SK-N-SH (cell line): ENCODE measurements around the gene IGF2R. TPM values are rescaled to one million over a fixed set of nuclear protein-coding genes. Genes with fewer than 3 reads are reported as not detected.

Experiments
- CTCF ChIA-PET: fragments of 300-600, 350-600 bp; formaldehyde crosslinking; extraction: SDS; loops from one replicate; lab custom pipeline; 2021; lab: Yijun Ruan, JAX
- POLR2A ChIA-PET: fragments of 350-600 bp; sonication (Branson Sonifier 250); formaldehyde crosslinking; extraction: SDS; loops from one replicate; lab custom pipeline; 2020; ENCODE audit warnings: antibody characterized with exemption, inconsistent platforms; lab: Yijun Ruan, JAX
- DNase-seq: peaks from one replicate; pipeline ENCODE4 v3.0.0; 2012
- H2AFZ ChIP-seq: fragments of 200-600 bp; sonication (generic); 2 replicates; pipeline ENCODE4 v1.8.1; 2016; ENCODE audit warnings: antibody characterized with exemption, mild to moderate bottlenecking, low read depth
- H3F3A ChIP-seq: fragments of 200-600 bp; sonication (generic); replicated peaks from 2 replicates; pipeline ENCODE3; 2016; ENCODE audit warnings: antibody characterized with exemption, mild to moderate bottlenecking; ENCODE audit not compliant: insufficient read depth
- H3K27ac ChIP-seq, 2 experiments: fragments of 200-500 bp in 1 of 2; fragments of 200-600 bp in 1 of 2; sonication (Bioruptor generic) in 1 of 2; sonication (generic), shearing (Covaris generic) in 1 of 2; 2 replicates each; pipeline versions ENCODE4 v1.5.1 to v1.6.1; 2014 to 2016; ENCODE audit warnings: low read depth in 2 of 2, inconsistent platforms in 1 of 2, low read length in 1 of 2, mild to moderate bottlenecking in 1 of 2, mixed read lengths in 1 of 2
- H3K27me3 ChIP-seq: fragments of 200-600 bp; sonication (generic), shearing (Covaris generic); 2 replicates; pipeline ENCODE4 v1.6.1; 2016; ENCODE audit warnings: mixed run types; ENCODE audit not compliant: insufficient read depth
- H3K36me3 ChIP-seq, 2 experiments: fragments of 200-500 bp in 1 of 2; fragments of 200-600 bp in 1 of 2; sonication (Bioruptor generic) in 1 of 2; sonication (generic) in 1 of 2; replicated peaks in 1 of 2; 2 replicates each; pipeline versions ENCODE3 to v1.5.1; 2014 to 2016; ENCODE audit warnings: low read length in 1 of 2, mild to moderate bottlenecking in 1 of 2; ENCODE audit not compliant: insufficient read depth in 2 of 2, control insufficient read depth in 1 of 2
- H3K4me1 ChIP-seq, 2 experiments: fragments of 200-500 bp in 1 of 2; fragments of 200-600 bp in 1 of 2; sonication (Bioruptor generic) in 1 of 2; sonication (generic), shearing (Covaris generic) in 1 of 2; 2 replicates each; pipeline versions ENCODE4 v1.5.1 to v1.6.1; 2014 to 2016; ENCODE audit warnings: low read depth in 1 of 2, low read length in 1 of 2, mixed run types in 1 of 2; ENCODE audit not compliant: insufficient read depth in 2 of 2, control insufficient read depth in 1 of 2
- H3K4me2 ChIP-seq: fragments of 200-600 bp; sonication (generic), shearing (Covaris generic); 2 replicates; pipeline ENCODE4 v1.6.1; 2017; ENCODE audit warnings: mixed run types
- H3K4me3 ChIP-seq, 2 experiments: fragments of 200-500 bp in 1 of 2; fragments of 200-600 bp in 1 of 2; sonication (Bioruptor generic) in 1 of 2; sonication (generic), shearing (Covaris generic) in 1 of 2; 2 replicates each; pipeline versions ENCODE4 v1.5.1 to v1.8.1; 2014 to 2016; ENCODE audit warnings: low read depth in 2 of 2, inconsistent platforms in 1 of 2, low read length in 1 of 2, mild to moderate bottlenecking in 1 of 2, mixed read lengths in 1 of 2, moderate library complexity in 1 of 2
- H3K79me2 ChIP-seq: fragments of 200-600 bp; sonication (generic); 2 replicates; pipeline ENCODE4 v1.8.1; 2017; ENCODE audit warnings: mild to moderate bottlenecking; ENCODE audit not compliant: insufficient read depth
- H3K9ac ChIP-seq: fragments of 200-600 bp; sonication (generic); 2 replicates; pipeline ENCODE4 v1.6.1; 2017; ENCODE audit warnings: mixed run types
- H3K9me2 ChIP-seq: fragments of 200-600 bp; sonication (generic); 2 replicates; pipeline ENCODE4 v1.6.1; 2017; ENCODE audit warnings: mixed run types
- H3K9me3 ChIP-seq: fragments of 200-600 bp; sonication (generic); 2 replicates; pipeline ENCODE4 v1.6.1; 2017; ENCODE audit warnings: mixed run types, mild to moderate bottlenecking, moderate library complexity
- H4K20me1 ChIP-seq: fragments of 200-600 bp; sonication (generic); 2 replicates; pipeline ENCODE4 v1.6.1; 2017; ENCODE audit warnings: mild to moderate bottlenecking, mixed run types; ENCODE audit not compliant: insufficient read depth
- EP300 ChIP-seq, 2 experiments: IDR thresholded peaks; 2 replicates each; pipeline versions ENCODE4 v1.4.0 to v1.6.1; 2012; ENCODE audit warnings: borderline replicate concordance in 1 of 2, low read depth in 1 of 2, low read length in 1 of 2
- EZH2phosphoT487 ChIP-seq: fragments of 200-600 bp; sonication (generic); IDR thresholded peaks from 2 replicates; pipeline ENCODE4 v1.6.1; 2017; ENCODE audit warnings: low read depth, mixed run types, mild to moderate bottlenecking, antibody characterized with exemption, moderate library complexity, borderline replicate concordance
- FOXJ3 ChIP-seq: sonication (generic); formaldehyde crosslinking; IDR thresholded peaks from 2 replicates; pipeline ENCODE4 v1.5.1; 2020; ENCODE audit warnings: mild to moderate bottlenecking, missing genetic modification reagents
- IRF3 ChIP-seq: fragments of 150-350 bp; IDR thresholded peaks from 2 replicates; pipeline ENCODE4 v1.6.1; 2016; ENCODE audit warnings: mild to moderate bottlenecking, low read depth, low read length
- NRF1 ChIP-seq: IDR thresholded peaks from 2 replicates; pipeline ENCODE4 v1.6.1; 2012; ENCODE audit warnings: low read depth, mild to moderate bottlenecking, low read length
- RCOR1 ChIP-seq: fragments of 150-350 bp; IDR thresholded peaks from 2 replicates; pipeline ENCODE4 v1.6.1; 2017; ENCODE audit warnings: antibody characterized with exemption, low read length
- RXRA ChIP-seq: IDR thresholded peaks from 2 replicates; pipeline ENCODE4 v1.4.0; 2012; ENCODE audit warnings: low read depth, mild to moderate bottlenecking, borderline replicate concordance
- TCF12 ChIP-seq: IDR thresholded peaks from 2 replicates; pipeline ENCODE4 v1.4.0; 2012
- WGBS: methylation state at CpG from one replicate; pipeline ENCODE4 v1.1.6; 2017; ENCODE audit warnings: low lambda C conversion rate; 5-methylcytosine and 5-hydroxymethylcytosine counted together
- polyA plus RNA-seq, 3 experiments: library from polyadenylated mRNA; depleted of rRNA; stranded (reverse); fragments of >200 nt; gene quantifications; 2 replicates each; pipeline ENCODE4 v1.2.3, GENCODE V29; 2012

IGF2R gene
- polyA plus RNA-seq, 1 of the 3 experiments (the other 2 are of a cell fraction): 45.0 TPM

- no peak for DNase-seq
- Histone ChIP-seq H3K4me3 (no peak overlapping the region), H2AFZ (no peak overlapping the region), H3K4me2 (no peak overlapping the region), H3K79me2 (peaks cover 99% of the 10 kb centered on the region), H3F3A (peaks cover 14% of the 10 kb centered on the region), H3K9me2 (no peaks in the 10 kb centered on the region), H3K9ac (no peak overlapping the region), H3K36me3 (no peaks in the 10 kb centered on the region), H3K27me3 (no peaks in the 10 kb centered on the region), H3K27ac (no peak overlapping the region), H4K20me1 (peaks cover 55% of the 10 kb centered on the region), H3K9me3 (no peaks in the 10 kb centered on the region), H3K4me1 (peaks cover 18 to 45% of the 10 kb centered on the region in 2 experiments)
- ChIA-PET POLR2A (no interaction called here), CTCF (no interaction called here)
- WGBS: 96% methylated on average over 11 of the region's 11 CpGs
- no peak for TF ChIP-seq FOXJ3 (CRISPR knock-in tag)
- TF ChIP-seq, all 33 proteins: peak for 0
These were observed 16.5 kb downstream of the IGF2R start for GRCh38 chr6:159985296-159985945.

GRCh38 chr6:159988983-159989454 is 20.1 kb downstream of the IGF2R start:
- H3K9ac ChIP-seq: no peak overlapping the region
- H3F3A ChIP-seq: peaks cover 18% of the 10 kb centered on the region
- H3K9me2 ChIP-seq: no peaks in the 10 kb centered on the region
- peaks cover 19% of the 10 kb centered on the region for H4K20me1 ChIP-seq
- H2AFZ ChIP-seq: no peak overlapping the region
- POLR2A ChIA-PET: no interaction called here
- H3K4me3 ChIP-seq: no peak overlapping the region
- peaks cover 5 to 20% of the 10 kb centered on the region in 2 experiments; a peak in 3 of 4 replicates for H3K4me1 ChIP-seq
- peak overlapping the region in 1 of 2 experiments; percentile 65; a peak in 2 of 4 replicates for H3K27ac ChIP-seq
- 0 out of 2 replicates have a peak overlapping the region, but pooled peaks have one; percentile 23 for H3K4me2 ChIP-seq
- peaks cover 0 to 21% of the 10 kb centered on the region in 2 experiments for H3K36me3 ChIP-seq
- peaks cover 99% of the 10 kb centered on the region for H3K79me2 ChIP-seq
- CTCF ChIA-PET: no interaction called here
- TF ChIP-seq TCF12 (no peak), RXRA (no peak), NRF1 (no peak), IRF3 (no peak), EP300 (IDR thresholded peaks at IDR 0.05; ENCODE audit: borderline replicate concordance in 1 of 2, low read depth in 1 of 2, low read length in 1 of 2) (no peak), EZH2phosphoT487 (no peak), RCOR1 (no peak)
- H3K9me3 ChIP-seq: no peaks in the 10 kb centered on the region
- H3K27me3 ChIP-seq: no peaks in the 10 kb centered on the region
- WGBS: 73% methylated on average over 7 of the region's 7 CpGs
- no peak for DNase-seq
